Fibroblast of the aortic adventitia (primary cell): ENCODE measurements around the gene COX14. TPM values are rescaled to one million over a fixed set of nuclear protein-coding genes. Genes with fewer than 3 reads are reported as not detected.
A peak's percentile ranks its signal among the peaks of the same experiment; 100 is the strongest.

Experiments used
- DNase-seq: peaks from one replicate; pipeline ENCODE4 v3.0.0-alpha.2; 2010; ENCODE audit warnings: low read depth
- H3K4me3 ChIP-seq: 2 replicates; pipeline ENCODE4 v1.5.1; 2011; ENCODE audit warnings: low read depth, mild to moderate bottlenecking, control low read depth, low read length, moderate library complexity
- total RNA-seq: library from RNA; depleted of rRNA; stranded (reverse); fragments of >200 nt; gene quantifications from 2 replicates; pipeline ENCODE4 v1.2.3, GENCODE V29; 2012; ENCODE audit warnings: low replicate concordance
- TF ChIP-seq, protein P1 (sequence below): IDR thresholded peaks from 2 replicates; pipeline ENCODE4 v1.5.1; 2011; ENCODE audit warnings: mild to moderate bottlenecking, low read length, control low read depth, inconsistent platforms; ENCODE audit not compliant: insufficient read depth

The COX14 gene
- total RNA-seq, 1 donor, result 36.4 TPM

DNA sequence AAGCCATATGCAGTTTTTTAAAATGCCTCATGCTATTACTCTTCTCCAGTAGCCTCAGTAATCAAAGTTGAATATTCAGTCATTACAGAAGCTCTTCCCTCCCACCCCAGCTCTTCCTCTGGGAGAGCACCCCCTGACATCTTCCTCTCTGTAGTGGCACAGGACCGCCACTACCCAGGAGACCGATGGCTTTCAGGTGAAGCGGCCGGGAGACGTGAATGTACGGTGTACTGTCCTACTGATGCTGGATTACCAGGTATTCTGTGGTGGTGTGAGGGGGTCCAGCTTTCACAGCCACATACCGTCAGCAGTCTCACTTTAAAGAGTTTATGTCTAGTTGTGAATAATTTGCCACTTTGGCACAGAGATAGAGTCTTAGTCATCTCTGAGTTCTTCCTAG is 22.3 kb upstream of the COX14 start:
- no peak overlapping the region for H3K4me3 ChIP-seq
- no peak for DNase-seq
- TF ChIP-seq, protein P1, sequence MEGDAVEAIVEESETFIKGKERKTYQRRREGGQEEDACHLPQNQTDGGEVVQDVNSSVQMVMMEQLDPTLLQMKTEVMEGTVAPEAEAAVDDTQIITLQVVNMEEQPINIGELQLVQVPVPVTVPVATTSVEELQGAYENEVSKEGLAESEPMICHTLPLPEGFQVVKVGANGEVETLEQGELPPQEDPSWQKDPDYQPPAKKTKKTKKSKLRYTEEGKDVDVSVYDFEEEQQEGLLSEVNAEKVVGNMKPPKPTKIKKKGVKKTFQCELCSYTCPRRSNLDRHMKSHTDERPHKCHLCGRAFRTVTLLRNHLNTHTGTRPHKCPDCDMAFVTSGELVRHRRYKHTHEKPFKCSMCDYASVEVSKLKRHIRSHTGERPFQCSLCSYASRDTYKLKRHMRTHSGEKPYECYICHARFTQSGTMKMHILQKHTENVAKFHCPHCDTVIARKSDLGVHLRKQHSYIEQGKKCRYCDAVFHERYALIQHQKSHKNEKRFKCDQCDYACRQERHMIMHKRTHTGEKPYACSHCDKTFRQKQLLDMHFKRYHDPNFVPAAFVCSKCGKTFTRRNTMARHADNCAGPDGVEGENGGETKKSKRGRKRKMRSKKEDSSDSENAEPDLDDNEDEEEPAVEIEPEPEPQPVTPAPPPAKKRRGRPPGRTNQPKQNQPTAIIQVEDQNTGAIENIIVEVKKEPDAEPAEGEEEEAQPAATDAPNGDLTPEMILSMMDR, result no peak

DNA sequence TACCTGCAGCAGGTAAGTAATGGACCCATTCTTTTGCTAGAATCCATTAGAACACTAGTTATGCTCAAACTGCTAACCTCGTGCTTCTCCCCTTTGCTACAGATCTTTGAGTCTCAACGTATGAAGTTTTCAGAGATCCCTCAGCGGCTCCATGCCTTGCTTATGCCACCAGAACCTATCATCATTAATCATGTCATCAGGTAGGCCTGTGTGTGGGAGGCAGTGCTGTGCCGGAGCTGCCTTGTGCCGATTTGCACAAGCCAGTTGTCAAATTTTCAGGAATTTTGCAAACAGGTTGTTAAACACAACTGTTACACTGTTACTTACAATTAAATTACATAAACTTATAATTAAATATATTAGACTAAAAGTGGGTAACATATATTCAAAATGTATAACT is 21.6 kb upstream of the COX14 start:
- TF ChIP-seq, protein P1, result no peak
- no peak overlapping the region for H3K4me3 ChIP-seq
- no peak for DNase-seq

DNA sequence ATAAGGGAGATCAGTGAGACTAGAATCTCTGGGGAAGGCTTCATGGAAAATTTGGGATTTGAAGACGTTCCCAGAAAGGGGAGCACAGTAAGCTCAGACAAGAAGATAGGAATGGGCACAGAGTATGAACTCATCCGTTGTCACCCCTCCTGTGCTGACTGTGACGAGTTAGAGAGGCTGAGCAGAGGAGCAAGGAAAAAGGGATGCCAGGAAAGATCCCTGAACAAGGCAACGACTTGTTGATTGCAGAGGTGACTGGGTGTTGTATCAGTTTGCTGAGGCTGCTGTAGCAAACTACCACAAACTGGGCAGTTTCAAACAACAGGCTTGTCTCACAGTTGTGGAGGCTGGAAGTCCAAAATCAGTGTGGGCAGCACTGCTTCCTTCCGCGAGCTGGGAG is 14.1 kb upstream of the COX14 start:
- TF ChIP-seq, protein P1, result no peak
- no peak for DNase-seq

DNA sequence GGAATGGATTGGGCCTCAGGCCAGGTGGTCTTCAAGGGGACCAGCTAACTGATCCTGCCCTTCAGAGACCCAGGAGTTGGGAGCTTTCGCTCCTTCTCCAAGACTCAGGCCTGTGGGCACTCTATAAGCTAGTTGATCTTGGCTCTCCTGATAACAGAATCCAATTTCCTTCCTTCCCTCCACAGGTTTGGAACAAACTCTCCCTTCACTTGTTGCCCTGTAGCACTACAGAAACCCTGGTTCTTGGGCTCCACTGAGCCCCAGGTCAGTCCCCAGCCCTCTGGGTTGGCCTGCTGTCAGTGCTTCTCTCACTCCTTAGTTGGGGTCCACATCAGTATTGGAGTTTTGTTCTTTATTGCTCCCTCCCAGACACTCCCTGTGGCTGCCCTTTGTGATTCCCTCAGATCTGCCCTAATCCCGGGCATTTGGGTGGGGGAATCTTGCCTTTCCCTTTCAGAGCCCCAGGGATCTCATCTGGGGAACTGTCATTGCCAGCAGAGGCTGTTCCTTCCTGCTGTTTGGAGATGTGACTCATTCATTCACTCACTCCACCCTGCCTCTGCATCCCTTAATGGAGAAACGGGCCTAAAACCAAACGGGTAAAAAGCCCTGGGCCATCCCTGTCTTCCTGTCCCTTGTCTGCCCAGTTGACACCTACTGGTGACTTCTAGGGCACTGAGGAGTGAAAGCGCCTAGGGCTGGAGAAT is 12.6 kb upstream of the COX14 start:
- no peak overlapping the region for H3K4me3 ChIP-seq
- DNase-seq, result peak; percentile 54
- TF ChIP-seq, protein P1, result no peak

More for the DNA sequence above, 14.1 kb upstream of the COX14 start:
- no peak overlapping the region for H3K4me3 ChIP-seq

DNA sequence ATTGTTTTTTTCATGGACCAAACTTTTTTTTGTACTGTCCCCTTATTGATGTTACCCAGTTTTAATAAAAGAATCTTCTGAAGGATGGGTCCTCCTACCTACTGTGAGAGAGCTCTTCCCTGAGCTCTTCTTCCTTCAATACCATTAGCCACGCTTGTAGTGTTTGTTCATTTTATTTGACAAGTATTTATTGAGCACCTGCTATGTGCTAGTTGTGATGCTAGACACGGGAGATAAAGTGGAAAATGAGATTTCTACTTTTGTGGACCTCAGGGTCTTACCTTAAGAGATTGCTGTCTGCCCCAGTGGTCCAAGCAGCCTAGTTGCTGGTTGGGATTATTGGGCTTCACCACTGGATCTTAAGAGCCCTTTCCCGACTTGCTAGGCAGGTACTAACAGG is 11.5 kb upstream of the COX14 start:
- TF ChIP-seq, protein P1, result no peak
- H3K4me3 ChIP-seq, result no peak overlapping the region
- no peak for DNase-seq

DNA sequence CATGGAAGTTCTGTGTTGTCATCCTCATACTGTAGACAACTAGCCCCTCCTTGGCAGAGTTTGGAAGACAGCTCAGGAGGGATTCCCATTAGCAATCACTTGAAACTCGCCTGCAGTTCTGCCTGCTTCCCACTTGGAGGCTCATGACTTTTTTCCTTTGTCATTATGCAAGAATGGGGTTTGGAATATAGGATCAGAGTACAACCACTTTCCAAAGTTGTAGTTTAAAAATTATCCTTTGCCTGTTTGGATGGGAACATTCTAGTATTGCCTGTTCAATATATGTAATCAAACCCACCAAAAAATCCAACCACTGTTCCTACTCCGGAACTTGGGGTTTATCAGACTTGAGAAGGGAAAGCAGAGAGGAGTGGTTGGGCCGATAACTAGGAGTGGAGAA is 10.4 kb upstream of the COX14 start:
- peak; percentile 57 for DNase-seq
- no peak overlapping the region for H3K4me3 ChIP-seq
- TF ChIP-seq, protein P1, result peak; percentile 67

DNA sequence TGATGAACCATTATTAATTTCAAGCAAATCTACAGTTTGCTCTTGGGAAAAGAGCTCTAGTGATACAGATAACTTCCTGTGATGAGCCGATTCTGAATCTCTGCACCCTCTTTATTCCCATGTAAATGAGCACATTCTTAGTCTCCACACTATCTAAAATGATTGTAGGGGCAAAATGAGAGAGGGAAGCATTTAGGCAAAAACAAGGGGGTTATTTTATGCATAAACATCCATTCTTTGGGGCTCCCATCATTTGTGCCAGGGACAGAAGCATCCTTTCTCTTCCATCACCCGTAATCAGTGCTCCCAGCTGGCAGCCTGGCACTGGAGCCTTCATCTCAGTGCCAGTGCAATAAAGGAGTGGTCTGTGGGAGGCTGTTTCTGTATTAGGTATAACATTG is 9.9 kb upstream of the COX14 start:
- TF ChIP-seq, protein P1, result no peak
- H3K4me3 ChIP-seq, result no peak overlapping the region
- no peak for DNase-seq
